H1 (cell line): ENCODE results near the gene MCM7. TPM values are rescaled to one million over a fixed set of nuclear protein-coding genes. Genes with fewer than 3 reads are reported as not detected.

ENCODE experiments used
- KDM1A ChIP-seq: fragments of 200-600, 300-600 bp; sonication (generic); IDR thresholded peaks from 2 replicates; pipeline ENCODE4 v1.7.1; 2016; ENCODE audit warnings: mild to moderate bottlenecking, low read length, borderline replicate concordance
- TEAD4 ChIP-seq: IDR thresholded peaks from 2 replicates; pipeline ENCODE4 v1.6.1; 2012; ENCODE audit warnings: low read depth, low read length, inconsistent platforms, mixed read lengths
- polyA plus RNA-seq, 7 experiments: library from polyadenylated mRNA; depleted of rRNA in 3 of 7; stranded (reverse) in 5 of 7; unstranded in 2 of 7; fragments of >200 nt in 5 of 7; fragments of 200-250 nt in 2 of 7; gene quantifications; 1 replicate in 5 of 7; 2 replicates in 1 of 7; 4 replicates in 1 of 7; pipeline versions ENCODE4 v1.2.1 to v1.2.3, GENCODE V29; 2011 to 2013; ENCODE audit warnings: missing spikeins in 2 of 7, mixed read lengths in 2 of 7
- total RNA-seq: library from RNA; stranded (reverse); fragmentation: NEBNext Ultra II Directional; extraction: Animal tissue kit (Norgen Biotek cat#: 25700); gene quantifications from 2 replicates; pipeline ENCODE4 v1.2.1, GENCODE V29; 2021

The MCM7 gene
- total and polyA plus RNA-seq, 2 of the 8 experiments (the other 6 are each of a cell fraction or from before 2014, with no cell fraction given) = 313 to 344 TPM

DNA sequence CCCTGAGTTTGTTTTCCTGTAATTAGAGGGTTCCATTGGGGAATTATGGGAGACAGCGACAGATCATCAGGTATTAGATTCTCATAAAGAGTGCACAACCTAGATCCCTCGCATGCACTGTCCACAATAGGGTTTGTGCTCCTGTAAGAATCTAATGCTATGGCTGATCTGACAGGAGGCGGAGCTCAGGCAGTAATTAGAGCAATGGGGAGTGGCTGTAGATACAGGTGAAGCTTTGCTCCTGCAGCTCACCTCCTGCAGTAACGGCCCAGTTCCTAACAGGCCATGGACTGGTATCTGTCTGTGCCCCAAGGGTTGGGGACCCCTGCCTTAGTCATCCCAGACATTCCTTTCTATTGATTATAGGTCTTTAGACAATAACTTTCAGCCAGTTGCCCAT is 52.5 kb downstream of the MCM7 start (continued):
- TF ChIP-seq KDM1A (no peak), TEAD4 (no peak)
